Superior temporal gyrus (tissue), 1 donor: Measurements from ENCODE around the gene CIAO3.
A peak's percentile ranks its signal among the peaks of the same experiment; 100 is the strongest.

Experiments used
- DNase-seq: peaks from one replicate; pipeline ENCODE4 v3.0.0-alpha.2; 2016; ENCODE audit errors: extremely low spot score

The CIAO3 gene

GRCh38 chr16:711548-712320 lies 29.1 kb downstream of the CIAO3 start:
- peak; percentile 79 for DNase-seq

- DNase-seq: no peak
These were observed 29.7 kb downstream of the CIAO3 start for GRCh38 chr16:711084-711483.

DNA sequence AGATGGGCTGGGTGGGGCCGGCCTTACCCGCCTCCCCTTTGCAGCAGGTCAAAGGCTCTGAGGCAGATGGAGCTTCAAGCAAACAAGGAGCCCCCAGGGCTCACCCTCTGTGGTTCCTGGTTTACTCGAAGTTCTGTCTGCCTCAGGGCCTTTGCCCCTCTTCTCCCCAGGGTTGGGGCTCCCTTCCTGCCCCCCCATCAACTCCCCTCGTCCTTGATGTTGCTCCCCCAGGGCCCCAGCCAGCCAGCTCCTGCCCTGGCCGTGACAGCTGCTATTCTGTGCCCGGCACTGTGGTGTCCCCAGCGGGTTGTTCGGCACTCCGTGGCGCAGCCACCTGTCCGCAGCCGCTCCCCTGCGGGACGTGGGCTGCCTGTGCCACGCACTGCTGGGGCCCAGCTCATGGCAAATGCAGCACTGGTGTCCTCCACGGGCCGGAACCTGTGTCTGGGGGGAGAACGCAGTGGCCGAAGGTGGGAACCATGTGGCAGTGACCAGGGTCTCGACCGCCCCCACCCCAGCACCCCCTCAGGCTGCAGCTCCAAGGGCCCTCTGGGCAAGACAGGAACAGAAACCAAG lies 30.2 kb downstream of the CIAO3 start:
- DNase-seq: no peak

DNA sequence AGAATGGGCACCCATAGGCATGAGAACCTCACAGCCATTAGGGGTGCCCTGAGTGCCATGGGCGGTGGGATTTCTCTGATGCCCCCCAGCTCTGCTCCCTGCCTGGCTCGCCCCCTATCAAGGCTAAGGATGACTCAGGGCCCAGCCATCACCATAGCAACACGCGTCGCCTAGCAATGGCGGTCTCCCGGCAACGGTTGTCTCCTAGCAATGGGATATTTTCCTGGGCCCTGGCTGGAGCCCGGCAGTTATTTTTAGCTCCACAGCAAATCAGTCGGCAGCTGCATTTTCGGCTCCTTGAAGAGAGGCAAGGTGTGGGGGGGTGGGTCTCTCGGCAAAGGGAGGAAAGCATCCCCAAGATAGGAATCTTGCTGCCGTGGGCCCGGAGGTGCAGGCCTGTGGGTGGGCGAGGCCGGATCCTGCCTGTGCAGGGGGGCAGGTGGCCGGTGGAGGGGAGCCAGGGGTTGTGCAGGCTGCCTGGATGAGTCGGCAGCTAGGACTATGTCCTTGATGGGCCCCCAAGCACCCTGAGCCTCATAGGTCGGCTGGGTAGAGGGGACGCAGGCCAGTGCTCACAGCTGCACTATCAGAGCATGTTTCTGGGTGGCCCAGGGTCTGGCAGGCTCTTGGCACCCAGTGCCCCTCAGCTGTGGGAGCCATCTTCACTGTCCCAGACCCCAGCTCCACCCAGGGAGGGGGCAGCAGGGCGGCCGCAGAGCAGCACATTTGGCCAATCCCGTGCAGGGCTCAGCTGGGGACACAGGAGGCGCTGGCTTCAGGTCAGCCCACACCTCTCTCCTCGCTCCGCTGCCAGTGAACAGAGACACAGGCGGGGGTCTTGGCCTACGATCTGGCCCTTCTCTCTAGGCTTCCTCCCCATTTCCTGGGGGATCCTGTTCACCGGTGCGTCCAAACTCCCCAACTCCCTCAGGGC lies 31.0 kb downstream of the CIAO3 start:
- DNase-seq: peak; percentile 92

DNA sequence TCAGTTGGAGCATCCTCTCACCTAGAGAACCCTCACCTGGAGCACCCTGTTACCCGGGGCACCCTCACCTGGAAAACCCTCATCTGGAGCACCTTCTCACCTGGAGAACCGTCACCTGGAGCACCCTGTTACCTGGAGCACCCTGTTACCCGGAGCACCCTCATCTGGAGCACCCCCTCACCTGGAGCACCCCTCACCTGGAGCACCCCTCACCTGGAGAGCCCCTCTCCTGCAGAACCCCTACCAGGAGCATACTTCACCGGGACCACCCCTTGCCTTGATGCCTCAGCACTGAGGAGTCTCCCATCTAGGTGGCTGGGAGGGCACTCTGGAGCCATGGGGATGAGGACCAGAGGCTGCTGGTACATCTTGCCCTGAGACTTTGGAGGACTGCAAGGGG lies 31.8 kb downstream of the CIAO3 start:
- DNase-seq: no peak

- no peak for DNase-seq
These were observed 32.8 kb downstream of the CIAO3 start for GRCh38 chr16:708019-708418.

DNA sequence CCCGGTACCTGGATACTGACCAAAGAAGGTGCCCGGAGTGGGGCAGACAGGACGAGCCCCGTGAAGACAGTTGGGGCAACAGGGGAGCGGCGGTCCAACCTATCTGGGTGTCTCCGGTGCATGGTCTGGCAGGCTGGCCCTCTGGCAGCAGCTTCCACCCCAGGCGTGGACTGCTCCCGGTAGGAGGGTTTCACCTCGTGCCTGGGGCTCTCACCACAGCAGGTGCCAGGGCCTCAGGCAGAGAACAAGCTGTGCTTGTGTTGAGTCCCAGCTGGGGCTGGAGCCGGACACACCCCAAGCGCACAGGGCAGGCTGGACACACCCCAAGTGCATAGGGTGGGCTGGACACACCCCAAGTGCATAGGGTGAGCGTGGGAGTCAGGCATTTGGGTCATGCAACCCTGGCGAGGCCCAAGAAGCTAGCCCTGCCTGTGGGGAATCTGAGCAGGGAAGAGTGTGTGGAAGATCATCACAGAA lies 33.7 kb downstream of the CIAO3 start:
- DNase-seq: no peak

GRCh38 chr16:706189-707061 lies 34.4 kb downstream of the CIAO3 start:
- no peak for DNase-seq

GRCh38 chr16:705431-706188 lies 35.2 kb downstream of the CIAO3 start, which contains the start of gene FBXL16:
TSS of gene FBXL16 (minus strand) at chr16:705801. CDS start at chr16:697405, 8,396 bp downstream.
- no peak for DNase-seq

DNA sequence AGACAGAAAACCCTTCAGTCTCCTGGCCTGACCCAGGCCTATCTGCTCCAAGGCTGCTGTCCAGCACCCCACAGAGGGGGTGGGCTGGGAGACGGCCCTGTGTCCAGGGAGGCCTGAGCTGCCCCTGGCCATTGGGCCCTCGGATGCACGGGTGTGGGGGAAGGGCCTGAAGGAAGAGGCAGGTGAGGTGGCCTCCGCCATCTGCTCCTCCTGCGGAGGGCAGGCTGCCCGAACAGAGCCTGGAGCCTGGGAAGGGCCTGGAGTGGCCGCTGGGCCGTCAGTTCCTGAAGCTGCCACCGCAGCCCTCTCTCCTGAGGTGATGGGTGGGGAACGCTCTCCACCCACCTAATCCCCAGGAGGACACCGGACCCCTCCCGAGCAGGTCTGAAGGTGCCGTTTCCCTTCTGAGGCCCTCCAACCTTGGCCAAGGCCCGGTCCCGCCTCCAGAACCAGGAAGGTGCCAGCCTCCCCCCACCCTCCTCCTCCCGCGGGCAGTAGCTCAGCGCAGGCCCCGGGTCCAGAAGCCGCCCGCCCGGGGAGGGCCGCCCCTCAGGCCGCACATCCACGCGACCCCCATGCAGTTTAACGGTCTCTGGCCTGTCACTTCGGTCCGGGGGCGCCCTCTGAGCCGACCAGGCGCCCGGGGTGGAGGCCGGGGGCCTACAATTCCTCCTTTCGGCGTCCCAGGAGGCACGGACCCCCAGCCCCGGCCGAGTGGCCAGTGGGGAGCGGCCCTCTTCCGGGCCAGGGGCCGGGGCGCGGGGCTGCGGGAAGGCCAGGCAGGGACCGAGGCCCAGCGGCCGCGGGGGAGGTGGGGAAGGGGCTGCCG lies 36.0 kb downstream of the CIAO3 start:
- DNase-seq: no peak

DNA sequence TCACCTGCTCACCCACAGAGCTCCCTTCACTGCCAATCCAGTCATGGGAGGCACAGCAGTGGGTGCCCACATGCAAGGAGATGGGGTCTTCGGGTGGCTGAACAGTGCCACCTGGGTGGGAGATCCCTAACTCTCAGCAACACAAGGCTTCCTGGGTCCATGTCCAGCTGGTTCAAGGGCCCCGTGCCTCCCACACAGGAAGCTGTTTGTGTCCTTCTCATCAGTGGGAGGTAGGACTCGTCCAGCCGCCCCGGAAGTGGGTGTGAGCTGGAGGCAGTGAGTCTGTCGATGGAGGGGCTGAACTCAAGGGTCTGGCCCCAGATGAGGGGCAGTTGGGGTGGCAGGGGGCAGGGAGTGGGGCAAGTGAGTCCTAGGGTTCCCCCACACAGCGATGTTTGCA lies 36.8 kb downstream of the CIAO3 start:
- no peak for DNase-seq

- no peak for DNase-seq
These were observed 37.4 kb downstream of the CIAO3 start for GRCh38 chr16:703406-703805.

DNA sequence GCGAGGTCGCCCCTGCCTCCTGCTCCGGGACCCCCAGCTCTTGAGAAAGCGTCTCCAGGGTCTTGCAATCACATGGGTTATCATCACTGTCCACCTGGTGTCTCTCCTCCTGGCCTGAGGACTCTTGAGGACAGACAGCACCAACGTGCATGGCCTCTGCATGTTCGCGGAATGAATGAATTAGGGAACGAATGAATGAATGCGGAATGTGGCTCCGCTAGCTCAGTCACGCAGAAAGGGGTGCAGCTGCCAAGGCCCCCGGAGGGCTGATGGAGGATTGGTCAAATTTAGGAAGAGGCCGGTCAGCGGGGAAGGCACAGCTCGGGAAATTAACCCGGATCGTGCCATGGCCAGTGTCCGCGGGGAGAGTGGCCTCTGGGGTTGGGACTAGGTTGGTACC lies 38.5 kb downstream of the CIAO3 start:
- no peak for DNase-seq

GRCh38 chr16:700684-701584 lies 39.9 kb downstream of the CIAO3 start:
- no peak for DNase-seq

- DNase-seq: no peak
These were observed 41.7 kb downstream of the CIAO3 start for GRCh38 chr16:698911-699671.

- no peak for DNase-seq
These were observed 45.3 kb downstream of the CIAO3 start for GRCh38 chr16:695355-696089.

DNA sequence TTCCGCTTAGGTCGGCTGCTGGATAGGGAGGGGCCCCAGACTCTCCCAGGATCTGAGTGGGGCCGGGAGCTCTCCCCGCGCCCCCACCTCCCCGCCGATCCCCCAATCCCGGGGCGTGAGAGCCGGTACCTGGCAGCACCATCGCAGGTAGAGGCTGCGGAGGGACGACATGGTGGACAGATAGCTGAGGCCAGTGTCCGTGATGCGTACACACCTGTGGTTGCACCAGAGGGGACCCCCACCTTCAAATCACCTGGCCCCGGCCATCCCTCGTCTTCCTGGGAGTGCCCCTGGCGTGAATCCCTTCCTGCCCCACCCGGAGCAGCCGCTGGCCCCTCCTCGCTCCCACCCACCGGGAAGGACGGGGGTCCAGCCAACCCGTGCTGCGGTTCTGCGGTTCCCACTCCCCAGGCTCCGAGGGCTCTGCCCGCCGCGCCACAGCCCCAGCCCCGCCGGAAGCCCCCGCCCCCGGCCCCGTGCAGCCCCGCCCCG lies 45.9 kb downstream of the CIAO3 start:
- no peak for DNase-seq
